ENCODE measurements around the gene SPINK5.

DNA sequence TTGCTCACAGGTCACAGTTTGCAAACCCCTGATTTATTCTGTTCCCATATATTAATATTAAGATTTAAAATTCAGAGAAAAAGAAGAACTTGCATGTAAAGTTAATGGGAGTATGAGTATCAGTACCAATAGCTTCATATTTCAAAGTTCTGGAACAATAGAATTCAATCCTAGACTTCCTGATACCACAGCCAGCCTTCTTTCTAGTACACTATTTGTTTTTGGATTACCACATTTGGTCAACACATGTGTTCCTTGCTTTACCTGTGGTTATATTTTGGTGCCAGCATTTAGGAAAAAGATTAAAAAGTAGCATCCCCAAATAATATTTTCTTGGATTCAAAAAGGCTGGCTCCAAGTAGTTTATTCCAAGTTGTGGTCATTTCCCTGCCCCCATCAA lies 49.5 kb downstream of the SPINK5 start:
- TF ChIP-seq, protein P1, sequence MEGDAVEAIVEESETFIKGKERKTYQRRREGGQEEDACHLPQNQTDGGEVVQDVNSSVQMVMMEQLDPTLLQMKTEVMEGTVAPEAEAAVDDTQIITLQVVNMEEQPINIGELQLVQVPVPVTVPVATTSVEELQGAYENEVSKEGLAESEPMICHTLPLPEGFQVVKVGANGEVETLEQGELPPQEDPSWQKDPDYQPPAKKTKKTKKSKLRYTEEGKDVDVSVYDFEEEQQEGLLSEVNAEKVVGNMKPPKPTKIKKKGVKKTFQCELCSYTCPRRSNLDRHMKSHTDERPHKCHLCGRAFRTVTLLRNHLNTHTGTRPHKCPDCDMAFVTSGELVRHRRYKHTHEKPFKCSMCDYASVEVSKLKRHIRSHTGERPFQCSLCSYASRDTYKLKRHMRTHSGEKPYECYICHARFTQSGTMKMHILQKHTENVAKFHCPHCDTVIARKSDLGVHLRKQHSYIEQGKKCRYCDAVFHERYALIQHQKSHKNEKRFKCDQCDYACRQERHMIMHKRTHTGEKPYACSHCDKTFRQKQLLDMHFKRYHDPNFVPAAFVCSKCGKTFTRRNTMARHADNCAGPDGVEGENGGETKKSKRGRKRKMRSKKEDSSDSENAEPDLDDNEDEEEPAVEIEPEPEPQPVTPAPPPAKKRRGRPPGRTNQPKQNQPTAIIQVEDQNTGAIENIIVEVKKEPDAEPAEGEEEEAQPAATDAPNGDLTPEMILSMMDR (IDR thresholded peaks at IDR 0.05 in 8 of 11, conservative IDR thresholded peaks at IDR 0.05 in 3 of 11) = no peak
- no peak for TF ChIP-seq POLR2AphosphoS5 (IDR thresholded peaks at IDR 0.05)
- no peak for TF ChIP-seq POLR2A (IDR thresholded peaks at IDR 0.05)

Measured in spleen (tissue), 7 donors.